ENCODE results near the gene VCAM1.

DNA sequence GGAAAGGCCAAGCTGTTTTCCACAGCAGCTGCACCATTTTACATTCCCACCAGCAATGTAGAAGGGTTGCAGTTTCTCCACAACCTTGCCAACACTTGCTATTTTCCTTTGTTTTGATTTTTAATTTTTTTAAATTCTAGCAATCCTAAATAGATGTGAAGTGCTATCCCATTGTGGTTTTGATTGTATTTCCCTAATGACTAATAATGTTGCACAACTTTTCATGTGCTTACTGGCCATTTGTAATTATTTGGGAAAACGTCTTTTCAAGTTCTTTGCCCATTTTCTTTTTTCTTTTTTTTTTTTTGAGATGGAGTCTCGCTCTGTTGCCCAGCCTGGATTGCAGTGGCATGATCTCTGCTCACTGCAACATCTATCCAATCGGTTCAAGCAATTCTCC is 53.9 kb downstream of the VCAM1 start:
- TF ChIP-seq POLR2AphosphoS5 (IDR thresholded peaks at IDR 0.05; ENCODE audit: low read depth, low read length): no peak
- no peak for TF ChIP-seq POLR2A (IDR thresholded peaks at IDR 0.05; ENCODE audit: low read depth, low read length)
- no peak for TF ChIP-seq TAF1 (IDR thresholded peaks at IDR 0.05; ENCODE audit: borderline replicate concordance, low read depth, low read length)

Measured in GM12892 (cell line).